GM10266 (cell line): ENCODE results near the gene KAT7.

Experiments
- DNase-seq: peaks from one replicate; pipeline ENCODE4 v3.0.0; 2012; ENCODE audit errors: extremely low spot score
- CTCF ChIP-seq: IDR thresholded peaks from 2 replicates; pipeline ENCODE4 v1.5.1; 2012; ENCODE audit warnings: mild to moderate bottlenecking, low read depth; ENCODE audit not compliant: control insufficient read depth, insufficient read depth; ENCODE audit errors: missing control alignments

The KAT7 gene

DNA sequence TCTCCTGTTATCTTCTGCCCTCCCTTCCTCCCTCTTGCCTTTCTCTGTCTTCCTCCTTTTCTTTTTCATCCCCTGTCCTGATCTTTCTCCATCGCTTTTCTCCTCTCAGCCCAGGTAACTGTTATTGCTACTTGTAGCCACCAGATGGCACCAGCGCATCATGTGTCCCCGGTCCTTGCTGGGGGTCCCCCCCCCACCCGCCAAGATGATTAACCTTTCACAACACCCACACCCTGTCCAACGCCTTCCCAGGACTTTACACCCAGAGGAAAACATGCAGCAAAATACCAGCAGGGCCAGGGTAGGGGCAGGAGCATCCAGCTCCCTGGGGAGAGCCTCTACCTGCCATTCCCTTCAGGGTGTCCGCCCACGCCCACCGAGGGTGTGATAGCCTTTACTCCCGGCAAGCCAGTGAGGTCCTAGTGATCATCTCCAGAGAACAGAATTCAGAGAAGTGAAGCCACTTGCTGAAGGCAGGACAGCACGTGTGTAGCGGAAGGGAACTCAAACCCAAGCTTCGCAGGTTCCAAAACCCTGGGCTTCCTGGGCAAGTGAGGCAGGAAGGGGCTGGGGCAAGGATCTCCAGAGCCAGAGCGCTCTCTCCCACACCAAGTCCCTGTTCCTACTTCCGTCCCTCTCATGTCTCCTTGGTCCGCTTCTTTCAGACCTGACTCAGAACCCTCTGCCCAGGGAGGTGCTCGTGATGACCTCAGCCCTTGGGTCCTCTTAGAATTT, 72.8 kb downstream of the KAT7 start:
- peak; percentile 80 for DNase-seq
- TF ChIP-seq CTCF = peak; percentile 73

GRCh38 chr17:49862781-49863331, 74.4 kb downstream of the KAT7 start:
- DNase-seq = no peak
- no peak for TF ChIP-seq CTCF

DNA sequence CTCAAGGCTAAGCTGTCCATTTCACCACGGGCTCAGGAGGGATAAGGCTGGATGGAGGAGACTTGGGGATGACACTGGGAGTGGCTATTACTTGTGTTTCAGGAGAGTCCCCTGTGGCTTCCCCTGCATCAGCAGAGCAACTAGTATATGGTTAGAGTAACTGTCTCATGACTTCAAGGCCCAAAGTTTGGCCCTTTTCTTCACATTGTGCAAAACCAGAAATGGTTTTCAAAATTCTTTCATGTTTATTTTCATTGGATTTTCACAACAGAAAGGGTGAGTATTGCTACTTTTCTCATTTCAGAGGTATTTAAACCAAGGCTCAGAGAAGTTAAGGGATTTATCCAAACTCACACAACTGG, 77.5 kb downstream of the KAT7 start:
- no peak for TF ChIP-seq CTCF
- no peak for DNase-seq

DNA sequence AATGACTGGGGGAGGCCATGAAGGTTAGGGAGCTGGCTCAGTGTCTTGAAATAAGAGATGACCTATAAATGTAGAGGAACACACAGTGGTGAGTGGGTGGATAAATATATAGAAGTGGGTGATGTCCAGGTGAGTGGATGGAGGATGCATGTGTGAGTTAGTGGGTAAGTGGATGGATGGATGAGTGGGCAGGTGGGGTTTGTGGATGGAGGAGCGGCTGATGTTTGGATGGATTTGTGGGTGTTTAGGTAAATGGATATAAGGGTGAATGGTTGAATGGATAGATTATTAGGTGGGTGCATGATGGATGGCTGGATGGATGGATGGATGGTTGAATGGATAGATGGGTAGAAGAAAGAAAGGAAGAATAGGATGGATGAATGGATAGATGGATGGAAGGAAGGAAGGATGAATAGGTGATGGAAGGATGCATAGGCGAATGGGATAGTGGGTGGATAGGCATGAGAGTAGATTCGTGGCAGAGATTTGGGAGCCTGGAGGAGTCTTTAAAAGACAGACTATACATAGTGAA, 78.5 kb downstream of the KAT7 start:
- no peak for TF ChIP-seq CTCF
- DNase-seq = no peak

DNA sequence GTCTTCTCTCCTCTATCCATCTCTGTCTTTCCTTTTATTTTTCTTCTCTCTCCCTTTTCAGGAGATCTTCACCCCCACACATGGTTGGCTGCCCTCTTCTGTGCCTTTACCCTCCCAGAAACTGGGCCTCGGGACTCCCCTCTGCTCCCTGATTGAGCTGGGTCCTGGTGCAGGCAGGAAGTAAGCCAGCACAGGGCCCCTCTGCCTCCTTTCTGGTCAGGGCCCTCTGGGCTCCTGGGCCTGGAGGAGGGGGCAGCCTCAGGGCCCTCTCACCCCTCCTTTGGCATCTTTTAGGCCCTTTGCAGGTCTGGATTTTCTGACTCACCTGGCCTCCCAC, 80.5 kb downstream of the KAT7 start:
- no peak for DNase-seq
- no peak for TF ChIP-seq CTCF

GRCh38 chr17:49870298-49870697, 81.8 kb downstream of the KAT7 start:
- TF ChIP-seq CTCF = no peak
- DNase-seq = no peak

- no peak for TF ChIP-seq CTCF
- DNase-seq = no peak
These were observed 82.7 kb downstream of the KAT7 start for GRCh38 chr17:49871211-49871610.
